ENCODE data around the gene ZNF592.

DNA sequence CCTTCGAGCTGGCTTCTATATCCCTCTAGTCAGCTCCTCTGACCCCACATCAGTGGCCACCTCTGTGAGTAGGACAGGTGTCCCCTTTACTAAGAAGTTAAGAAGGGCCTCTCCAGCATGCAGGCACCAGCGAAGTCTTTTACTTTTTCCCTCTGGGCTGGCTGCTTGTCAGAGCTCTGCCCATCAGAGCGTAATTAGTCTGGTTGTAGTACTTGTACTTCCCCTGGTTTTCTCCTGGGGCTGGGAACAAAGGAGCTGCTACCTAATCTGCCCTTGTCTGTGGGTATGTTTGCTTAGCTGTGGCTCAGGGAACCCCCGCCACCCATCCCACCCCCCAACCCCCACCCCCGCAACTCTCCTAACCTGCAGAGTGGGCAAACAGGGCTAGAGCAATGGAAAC, 41.4 kb downstream of the ZNF592 start:
- TF ChIP-seq EP300 (IDR thresholded peaks at IDR 0.05) (no peak), POLR2A (IDR thresholded peaks at IDR 0.05) (no peak), POLR2AphosphoS5 (IDR thresholded peaks at IDR 0.05) (no peak)
- TF ChIP-seq, protein P1, sequence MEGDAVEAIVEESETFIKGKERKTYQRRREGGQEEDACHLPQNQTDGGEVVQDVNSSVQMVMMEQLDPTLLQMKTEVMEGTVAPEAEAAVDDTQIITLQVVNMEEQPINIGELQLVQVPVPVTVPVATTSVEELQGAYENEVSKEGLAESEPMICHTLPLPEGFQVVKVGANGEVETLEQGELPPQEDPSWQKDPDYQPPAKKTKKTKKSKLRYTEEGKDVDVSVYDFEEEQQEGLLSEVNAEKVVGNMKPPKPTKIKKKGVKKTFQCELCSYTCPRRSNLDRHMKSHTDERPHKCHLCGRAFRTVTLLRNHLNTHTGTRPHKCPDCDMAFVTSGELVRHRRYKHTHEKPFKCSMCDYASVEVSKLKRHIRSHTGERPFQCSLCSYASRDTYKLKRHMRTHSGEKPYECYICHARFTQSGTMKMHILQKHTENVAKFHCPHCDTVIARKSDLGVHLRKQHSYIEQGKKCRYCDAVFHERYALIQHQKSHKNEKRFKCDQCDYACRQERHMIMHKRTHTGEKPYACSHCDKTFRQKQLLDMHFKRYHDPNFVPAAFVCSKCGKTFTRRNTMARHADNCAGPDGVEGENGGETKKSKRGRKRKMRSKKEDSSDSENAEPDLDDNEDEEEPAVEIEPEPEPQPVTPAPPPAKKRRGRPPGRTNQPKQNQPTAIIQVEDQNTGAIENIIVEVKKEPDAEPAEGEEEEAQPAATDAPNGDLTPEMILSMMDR (IDR thresholded peaks at IDR 0.05) = no peak

Data from upper lobe of left lung (tissue), 4 donors.